HG02885 (cell line): ENCODE results near the gene A1CF.
"Not testable (repeated sequence)": the region's sequence is repeated elsewhere in the genome, so short reads cannot be mapped to it uniquely, and the experiment has no call there.

ENCODE experiments used
- ATAC-seq: cut with Tn5 transposase; IDR thresholded peaks from one replicate; pipeline ENCODE4 v1.9.1; 2021; ENCODE audit warnings: mild to moderate bottlenecking; ENCODE audit not compliant: unreplicated experiment, poor library complexity

A1CF gene

GRCh38 chr10:50796693-50797092 is 88.7 kb downstream of the A1CF start:
- ATAC-seq, result no peak

DNA sequence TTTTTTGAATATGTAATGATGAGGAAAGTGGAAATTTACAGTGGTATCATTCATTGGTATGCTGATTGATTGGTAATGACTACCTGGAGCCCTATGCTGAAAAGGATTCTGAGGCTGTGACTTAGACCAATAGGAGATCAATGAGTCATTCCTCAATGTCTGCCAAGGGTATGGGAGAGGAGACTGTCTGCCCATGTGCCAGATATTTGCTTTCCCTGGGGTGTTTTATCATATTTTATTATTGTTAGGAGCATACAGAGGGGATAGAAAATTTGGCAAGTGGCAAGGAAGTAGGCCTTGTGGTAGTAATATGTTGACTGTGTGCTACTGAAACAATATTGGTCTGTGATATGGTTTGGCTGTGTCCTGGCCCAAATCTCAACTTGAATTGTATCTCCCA is 90.9 kb downstream of the A1CF start:
- no peak for ATAC-seq

DNA sequence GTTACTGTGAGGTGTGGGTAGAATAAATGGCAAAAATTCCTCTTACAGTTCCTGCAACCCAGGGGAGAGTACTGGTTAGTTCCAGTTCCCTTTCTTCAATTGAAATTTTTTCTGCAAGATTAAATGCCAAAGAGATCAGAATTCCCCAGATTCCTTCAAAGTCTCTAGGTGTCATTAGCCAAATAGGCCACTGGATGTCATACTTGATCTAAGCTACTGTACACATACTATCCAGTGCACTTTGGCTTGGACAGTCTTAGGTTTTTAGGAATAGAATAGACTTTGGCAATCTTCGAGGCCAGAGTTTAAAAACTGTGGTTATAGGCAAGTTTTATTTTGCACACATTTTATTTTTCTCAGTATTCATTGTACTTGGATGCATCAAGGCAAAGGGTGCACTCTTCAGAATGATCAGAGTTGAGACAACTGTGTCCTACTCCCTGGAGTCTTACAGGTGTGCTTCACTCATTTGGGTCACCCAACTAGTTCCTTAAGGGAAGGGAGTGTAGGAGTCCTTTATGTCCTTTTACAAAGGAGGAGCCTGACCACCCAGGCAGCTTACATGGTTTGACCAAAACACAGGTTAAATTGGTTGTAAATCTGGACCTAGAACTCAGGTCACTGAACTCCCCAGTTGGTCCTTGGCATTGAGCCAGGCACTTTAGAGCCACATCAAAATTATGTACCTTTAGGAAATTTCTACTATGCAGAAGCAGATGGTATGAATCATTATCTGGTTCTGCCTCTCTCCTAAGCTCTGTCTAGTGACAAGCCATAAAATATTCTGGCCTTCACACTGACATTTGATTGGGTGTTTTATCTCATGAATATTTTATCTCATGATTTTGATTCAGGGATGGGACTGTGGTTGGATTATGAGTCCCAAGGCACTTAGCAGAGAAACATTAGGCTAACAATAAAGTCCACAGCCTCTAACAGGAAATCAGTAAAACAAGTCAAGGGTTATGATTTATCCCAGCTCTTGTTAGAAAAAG is 96.2 kb downstream of the A1CF start:
- ATAC-seq, result no peak

- not testable (repeated sequence) for ATAC-seq
These were observed 97.5 kb downstream of the A1CF start for GRCh38 chr10:50787962-50788361.

DNA sequence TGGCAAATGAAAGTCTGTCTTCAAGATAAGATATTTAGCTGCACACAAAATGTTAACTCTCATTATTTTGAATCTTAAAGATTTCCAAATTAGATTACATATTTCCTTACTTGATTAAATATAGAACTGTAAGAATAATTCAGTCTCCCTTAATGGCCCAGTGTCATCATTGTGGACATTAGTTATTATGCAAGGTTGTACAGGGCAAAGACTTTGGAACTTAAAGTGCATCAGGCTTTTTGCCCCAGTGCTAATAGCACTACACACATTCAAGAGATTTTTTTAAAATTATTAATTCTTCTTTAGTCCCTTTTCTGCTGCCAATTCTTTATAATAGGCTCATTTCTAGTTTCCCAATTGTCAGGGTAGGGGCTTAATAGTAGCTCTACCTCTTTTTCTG is 103.4 kb downstream of the A1CF start:
- not testable (repeated sequence) for ATAC-seq

- ATAC-seq, result not testable (repeated sequence)
These were observed 105.4 kb downstream of the A1CF start for GRCh38 chr10:50780036-50780435.

- ATAC-seq, result not testable (repeated sequence)
These were observed 110.6 kb downstream of the A1CF start for GRCh38 chr10:50774868-50775267.

DNA sequence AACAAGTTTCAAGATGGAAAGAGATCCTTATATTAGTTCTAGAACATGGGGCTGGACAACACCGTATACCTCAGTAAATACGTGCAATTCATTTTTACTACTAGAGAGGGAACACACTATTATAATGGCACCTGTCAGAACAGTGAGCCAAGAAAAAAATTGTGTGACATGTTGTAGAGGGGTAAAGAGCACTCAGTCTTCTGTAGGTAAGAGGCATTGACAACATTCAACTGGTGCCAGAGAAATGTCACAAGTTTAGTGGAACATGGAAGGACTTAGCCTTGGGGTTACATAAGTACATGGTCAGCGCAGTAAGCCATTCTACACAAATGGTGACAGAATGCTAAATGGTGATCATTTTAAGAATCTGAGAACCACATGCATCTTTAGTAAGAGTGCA is 113.4 kb downstream of the A1CF start:
- ATAC-seq, result not testable (repeated sequence)

- not testable (repeated sequence) for ATAC-seq
These were observed 118.5 kb downstream of the A1CF start for GRCh38 chr10:50766774-50767513.
